Measurements from ENCODE around the gene HSD3B2.

Gene HSD3B2

DNA sequence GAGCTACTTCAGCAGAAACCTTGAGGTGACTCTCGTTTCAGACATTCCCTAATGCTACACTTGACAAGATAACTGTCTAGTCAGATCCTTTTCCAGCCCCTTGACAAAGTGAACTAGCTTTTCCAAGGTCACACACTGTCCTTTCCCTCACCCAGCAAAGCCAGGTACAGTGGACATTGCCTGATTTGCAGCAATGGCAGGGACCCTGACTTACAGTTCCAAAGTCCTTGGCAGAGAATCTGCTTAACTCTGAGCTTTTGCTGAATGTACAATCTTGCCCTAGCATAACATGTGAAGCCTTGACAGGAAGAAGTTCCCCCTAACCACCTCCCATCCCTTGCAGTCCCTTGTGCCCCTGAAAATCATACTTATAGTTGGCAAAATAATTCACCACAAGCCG lies 37.1 kb downstream of the HSD3B2 start:
- FAIRE-seq, result no peak

DNA sequence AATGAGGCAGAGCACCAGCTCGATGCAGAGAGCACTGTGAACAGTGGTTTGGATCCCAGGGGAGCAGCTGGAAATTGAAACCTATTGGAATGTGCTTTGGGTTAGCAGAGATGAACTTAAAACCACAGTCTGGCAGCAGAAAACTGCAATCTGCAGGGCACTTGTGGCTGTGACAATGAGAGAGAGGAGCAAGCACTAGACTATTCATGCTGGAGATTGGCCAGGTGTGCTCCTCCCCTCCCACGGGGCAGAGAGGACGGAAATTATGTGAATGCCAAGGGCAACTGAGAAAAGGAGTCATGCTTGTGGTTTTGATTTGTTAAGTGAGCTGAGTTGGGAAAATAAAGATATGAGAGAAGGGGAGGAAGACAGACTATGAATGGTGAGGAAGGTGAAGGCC lies 38.1 kb downstream of the HSD3B2 start:
- DNase-seq (ENCODE audit: insufficient read length, low spot score) (peak; percentile 5), FAIRE-seq (no peak)
- TF ChIP-seq POLR2A (IDR thresholded peaks at IDR 0.05; ENCODE audit: low read depth, low read length), result no peak

More for the DNA sequence above, 37.1 kb downstream of the HSD3B2 start:
- TF ChIP-seq POLR2A (IDR thresholded peaks at IDR 0.05; ENCODE audit: low read depth, low read length), result no peak
- no peak for DNase-seq (ENCODE audit: insufficient read length, low spot score)

DNA sequence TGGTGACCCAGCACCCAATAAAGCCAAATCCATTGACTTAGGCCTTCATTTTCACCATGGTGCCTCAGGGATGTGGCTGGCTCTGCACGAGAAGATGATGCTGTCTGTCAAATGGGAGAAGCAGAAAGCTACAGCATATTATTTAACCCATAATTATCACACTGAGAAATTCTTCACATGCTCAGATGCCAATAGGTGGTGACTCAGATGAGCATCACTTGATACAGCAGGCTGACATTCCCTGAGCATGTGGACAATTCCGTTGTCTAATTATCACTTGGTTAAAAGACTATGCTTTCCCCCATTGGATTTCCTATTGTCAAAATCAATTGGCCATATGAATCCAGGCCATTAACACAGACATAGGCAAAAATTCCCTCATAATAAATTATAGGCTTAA lies 48.0 kb downstream of the HSD3B2 start:
- DNase-seq (ENCODE audit: insufficient read length, low spot score) (no peak), FAIRE-seq (no peak)
- TF ChIP-seq POLR2A (IDR thresholded peaks at IDR 0.05; ENCODE audit: low read depth, low read length), result no peak

DNA sequence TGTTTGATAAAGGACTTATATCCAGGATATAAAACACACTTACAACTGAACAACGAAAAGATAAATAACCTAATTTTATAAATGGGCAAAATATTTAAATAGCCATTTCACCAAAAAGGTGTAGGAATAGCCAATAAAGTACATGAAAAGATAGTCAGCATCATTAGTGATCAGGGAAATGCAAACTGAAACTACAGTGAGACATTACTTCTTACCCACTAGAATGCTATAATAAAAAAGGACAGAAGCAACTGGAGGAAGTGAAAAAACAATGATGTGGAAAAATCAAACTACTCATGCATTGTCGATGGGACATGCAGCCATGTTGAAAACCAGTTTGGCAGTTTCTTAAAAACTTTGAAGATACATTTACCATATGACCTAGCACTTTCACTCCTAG lies 48.6 kb downstream of the HSD3B2 start:
- TF ChIP-seq POLR2A (IDR thresholded peaks at IDR 0.05; ENCODE audit: low read depth, low read length), result no peak
- no peak for DNase-seq (ENCODE audit: insufficient read length, low spot score)
- FAIRE-seq, result no peak

DNA sequence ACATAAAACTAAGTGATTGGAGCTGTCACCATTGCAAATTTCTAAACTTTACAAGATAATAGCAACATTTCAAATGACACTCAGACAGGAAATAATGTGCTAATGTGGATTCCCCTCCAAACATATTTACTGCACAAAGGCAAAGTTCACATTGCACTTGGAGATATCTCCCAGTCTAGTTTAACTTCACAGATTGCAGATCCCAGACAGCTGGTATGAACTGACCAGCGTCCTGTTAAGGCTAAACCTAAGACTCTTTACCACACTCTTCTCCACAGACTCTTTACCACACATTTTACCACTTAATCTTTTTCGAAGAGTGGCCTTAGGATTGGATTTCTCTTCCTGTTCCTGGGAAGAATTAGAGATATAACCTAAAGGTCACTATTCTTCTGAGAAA lies 51.5 kb downstream of the HSD3B2 start:
- FAIRE-seq, result no peak
- TF ChIP-seq POLR2A (IDR thresholded peaks at IDR 0.05; ENCODE audit: low read depth, low read length), result no peak
- DNase-seq (ENCODE audit: insufficient read length, low spot score), result no peak

DNA sequence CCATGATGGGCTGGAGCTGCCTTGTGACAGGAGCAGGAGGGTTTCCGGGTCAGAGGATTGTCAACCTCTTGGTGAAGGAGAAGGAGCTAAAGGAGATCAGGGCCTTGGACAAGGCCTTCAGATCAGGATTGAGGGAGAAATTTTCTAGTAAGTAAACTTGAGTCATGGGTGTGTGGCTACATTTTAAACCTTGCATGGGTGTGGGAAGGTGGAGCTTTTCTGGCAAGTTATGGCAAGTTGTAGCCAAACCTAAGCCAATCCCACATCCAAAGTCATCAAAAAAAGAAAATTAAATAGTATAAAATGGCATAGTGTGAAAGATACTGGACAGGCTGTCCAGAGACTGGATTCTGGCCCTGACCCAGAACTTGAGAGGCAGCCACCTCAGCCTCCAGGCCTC lies 52.3 kb downstream of the HSD3B2 start:
- FAIRE-seq (no peak), DNase-seq (ENCODE audit: insufficient read length, low spot score) (no peak)
- TF ChIP-seq POLR2A (IDR thresholded peaks at IDR 0.05; ENCODE audit: low read depth, low read length), result no peak

DNA sequence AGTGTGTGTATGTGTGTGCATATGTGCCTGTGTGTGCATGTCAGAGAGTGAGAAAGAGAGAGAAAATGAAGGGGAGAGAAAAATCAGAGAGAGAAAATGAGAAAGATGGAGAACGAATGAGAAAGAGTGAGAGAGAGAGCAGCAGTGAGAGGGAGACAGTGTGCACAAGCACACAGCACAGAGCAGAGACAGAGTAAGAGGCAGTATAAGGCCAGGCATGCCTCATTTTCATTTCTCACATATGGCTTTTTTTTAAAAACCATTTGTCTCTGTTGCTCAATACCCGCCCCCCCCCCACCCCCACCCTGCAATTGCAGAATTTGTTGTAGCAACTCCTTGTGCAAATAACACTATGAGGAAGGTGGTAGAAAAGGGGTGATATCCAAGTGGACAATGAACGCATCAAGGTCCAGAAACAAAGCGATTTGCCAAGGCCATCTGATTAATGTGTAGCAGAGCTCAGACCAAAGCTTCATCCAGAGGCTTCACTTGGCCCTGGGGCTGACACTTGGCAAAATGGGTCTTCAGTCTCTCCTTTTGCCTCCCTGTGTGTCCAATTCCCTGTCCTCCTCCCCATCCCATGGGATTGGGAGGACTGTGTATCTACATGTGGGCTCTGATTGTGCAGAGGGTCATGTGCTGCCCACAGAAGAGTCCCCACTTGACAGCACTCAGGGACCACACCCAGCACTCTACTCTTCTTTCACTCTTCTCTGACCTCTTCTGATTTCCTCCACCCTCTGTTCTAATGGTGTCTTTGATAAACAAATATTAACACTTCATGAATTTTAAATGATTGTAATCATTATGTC lies 53.1 kb downstream of the HSD3B2 start:
- no peak for TF ChIP-seq POLR2A (IDR thresholded peaks at IDR 0.05; ENCODE audit: low read depth, low read length)
- no peak for DNase-seq (ENCODE audit: insufficient read length, low spot score)
- FAIRE-seq, result no peak

DNA sequence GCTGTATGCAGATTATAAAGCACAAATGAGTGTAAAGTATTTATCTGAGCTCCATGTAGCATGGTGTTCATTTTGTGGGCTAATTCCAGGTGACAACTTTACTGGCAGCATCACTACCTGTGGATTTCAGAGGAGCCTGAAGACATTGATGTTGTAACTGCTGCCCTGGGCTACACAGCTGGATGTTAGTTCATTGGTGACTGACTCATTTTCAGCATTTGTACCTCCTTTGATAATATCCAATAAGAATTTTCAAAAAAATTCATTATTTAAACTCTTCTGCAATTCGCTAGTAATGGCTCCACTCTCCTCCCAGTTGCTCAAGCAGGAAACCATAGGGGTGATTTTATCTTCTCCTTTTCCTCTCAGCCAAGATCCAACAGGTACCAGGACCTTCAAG lies 54.8 kb downstream of the HSD3B2 start:
- no peak for FAIRE-seq
- no peak for DNase-seq (ENCODE audit: insufficient read length, low spot score)

DNA sequence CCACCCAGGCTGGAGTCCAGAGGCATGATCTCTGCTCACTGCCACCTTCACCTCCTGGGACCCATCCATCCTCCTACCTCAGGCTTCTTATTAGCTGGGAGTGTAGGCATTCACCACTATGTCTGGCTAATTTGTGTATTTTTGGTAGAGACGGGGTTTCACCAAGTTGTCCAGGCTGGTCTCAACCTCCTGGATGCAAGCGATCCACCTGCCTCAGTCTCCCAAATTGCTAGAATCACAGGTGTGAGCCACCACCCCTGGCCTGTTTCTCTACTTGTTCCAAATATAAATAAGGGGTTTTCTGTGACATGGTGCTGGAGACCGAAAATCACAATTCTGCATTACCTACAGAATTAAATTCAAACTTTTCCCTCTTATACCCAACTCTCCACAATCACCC lies 55.4 kb downstream of the HSD3B2 start:
- TF ChIP-seq POLR2A (IDR thresholded peaks at IDR 0.05; ENCODE audit: low read depth, low read length), result no peak
- FAIRE-seq (no peak), DNase-seq (ENCODE audit: insufficient read length, low spot score) (no peak)

More for the DNA sequence above, 54.8 kb downstream of the HSD3B2 start:
- no peak for TF ChIP-seq POLR2A (IDR thresholded peaks at IDR 0.05; ENCODE audit: low read depth, low read length)

DNA sequence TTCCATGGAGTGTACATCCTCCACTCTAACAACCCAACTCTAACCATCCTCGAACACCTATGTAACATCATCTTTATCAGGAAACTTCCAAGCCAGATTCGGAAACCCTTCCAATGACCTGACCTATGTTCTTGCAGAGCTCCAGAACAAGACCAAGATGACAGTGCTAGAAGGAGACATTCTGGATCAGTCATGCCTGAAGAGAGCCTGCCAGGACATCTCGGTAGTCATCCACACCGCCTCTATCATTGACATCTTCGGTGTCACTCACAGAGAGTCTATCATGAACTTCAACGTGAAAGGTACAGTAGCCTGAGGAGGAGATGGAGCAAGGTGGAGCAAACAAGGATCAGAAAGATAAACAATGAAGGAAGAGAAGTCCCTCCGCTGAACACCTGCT lies 56.0 kb downstream of the HSD3B2 start:
- TF ChIP-seq POLR2A (IDR thresholded peaks at IDR 0.05; ENCODE audit: low read depth, low read length), result no peak
- DNase-seq (ENCODE audit: insufficient read length, low spot score), result no peak
- FAIRE-seq, result no peak

DNA sequence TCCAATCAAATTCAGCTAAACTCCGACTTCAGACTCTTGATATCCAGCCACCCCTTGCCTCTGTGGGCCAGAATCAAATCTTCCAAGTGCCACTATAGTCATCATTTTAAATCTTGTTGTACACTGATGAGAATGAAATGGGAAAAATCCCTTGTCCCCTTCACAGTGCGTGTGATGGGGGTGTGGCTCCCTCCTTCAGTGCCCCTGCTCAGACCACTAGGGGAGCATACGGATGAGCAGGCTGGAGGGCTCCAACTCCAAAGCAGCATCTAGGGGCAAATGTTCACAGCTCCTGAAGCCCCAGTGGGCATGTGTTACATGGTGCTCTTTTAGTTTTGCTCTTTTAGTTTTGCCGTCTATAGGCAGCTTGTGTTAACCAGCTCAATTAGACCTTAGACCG lies 56.6 kb downstream of the HSD3B2 start:
- DNase-seq (ENCODE audit: insufficient read length, low spot score), result no peak
- no peak for FAIRE-seq
- TF ChIP-seq POLR2A (IDR thresholded peaks at IDR 0.05; ENCODE audit: low read depth, low read length), result no peak

DNA sequence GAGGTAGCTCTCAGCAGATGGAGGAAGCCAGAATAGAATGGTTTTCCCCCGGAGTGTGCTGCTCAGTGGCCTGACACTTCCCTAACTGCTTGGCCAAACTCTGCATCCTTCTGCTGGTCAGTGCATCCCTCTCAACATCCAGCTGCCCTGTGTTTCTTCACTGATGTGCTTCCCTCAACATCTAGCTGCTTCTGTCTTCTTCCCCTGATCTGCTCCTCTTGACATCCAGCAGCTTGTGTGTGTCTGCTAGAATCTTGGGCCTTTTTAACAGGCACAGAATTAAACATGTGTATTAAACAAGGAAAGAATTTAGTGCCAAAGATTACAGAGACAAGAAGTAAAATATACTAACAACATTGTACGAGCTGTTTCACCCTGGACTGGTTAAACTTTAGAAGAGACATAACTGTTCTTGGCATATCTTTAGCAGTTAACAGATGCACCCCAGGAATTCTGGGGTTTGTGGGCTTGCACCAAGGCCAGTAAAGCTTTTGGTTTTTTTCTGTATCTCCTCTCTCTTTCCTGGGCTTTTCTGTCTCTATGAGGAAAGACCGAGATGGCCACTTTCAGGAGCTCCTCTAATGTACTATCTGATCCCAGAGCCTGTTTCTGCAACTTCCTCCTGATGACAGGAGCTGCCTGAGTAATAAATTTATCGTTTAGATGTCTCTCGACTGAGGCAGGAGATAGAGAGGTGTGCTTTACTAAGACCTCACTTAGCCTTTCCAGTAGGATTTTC lies 57.3 kb downstream of the HSD3B2 start:
- FAIRE-seq, result no peak
- TF ChIP-seq POLR2A (IDR thresholded peaks at IDR 0.05; ENCODE audit: low read depth, low read length), result no peak

More for the DNA sequence above, 57.3 kb downstream of the HSD3B2 start:
- no peak for DNase-seq (ENCODE audit: insufficient read length, low spot score)

Data from H54 (cell line).